IPS-20b (cell line): ENCODE measurements around the gene CCDC186.
A peak's percentile ranks its signal among the peaks of the same experiment; 100 is the strongest.

Experiments
- H3K27ac ChIP-seq: one replicate; pipeline ENCODE4 v1.5.1; 2013; ENCODE audit warnings: low read length
- H3K27me3 ChIP-seq: 2 replicates; pipeline ENCODE4 v1.6.1; 2013; ENCODE audit warnings: mild to moderate bottlenecking, low read length, inconsistent platforms; ENCODE audit not compliant: insufficient read depth
- H3K36me3 ChIP-seq: 2 replicates; pipeline ENCODE4 v1.6.1; 2013; ENCODE audit warnings: low read depth, mild to moderate bottlenecking, inconsistent platforms, low read length, moderate library complexity; ENCODE audit not compliant: insufficient read depth
- H3K4me1 ChIP-seq: 2 replicates; pipeline ENCODE4 v1.6.1; 2013; ENCODE audit warnings: mild to moderate bottlenecking, control low read depth, inconsistent platforms, low read length, moderate library complexity; ENCODE audit not compliant: insufficient read depth
- H3K4me3 ChIP-seq: 2 replicates; pipeline ENCODE4 v1.5.1; 2013; ENCODE audit warnings: mild to moderate bottlenecking, low read length, inconsistent platforms
- H3K9ac ChIP-seq: 2 replicates; pipeline ENCODE4 v1.6.1; 2013; ENCODE audit warnings: low read depth, mild to moderate bottlenecking, inconsistent platforms, low read length, moderate library complexity
- H3K9me3 ChIP-seq: 2 replicates; pipeline ENCODE4 v1.6.1; 2013; ENCODE audit warnings: mild to moderate bottlenecking, low read depth, low read length, inconsistent platforms; ENCODE audit not compliant: insufficient read depth

Gene CCDC186

GRCh38 chr10:114189700-114190099 lies 15.7 kb upstream of the CCDC186 start:
- no peaks in the 10 kb centered on the region for H3K27me3 ChIP-seq

DNA sequence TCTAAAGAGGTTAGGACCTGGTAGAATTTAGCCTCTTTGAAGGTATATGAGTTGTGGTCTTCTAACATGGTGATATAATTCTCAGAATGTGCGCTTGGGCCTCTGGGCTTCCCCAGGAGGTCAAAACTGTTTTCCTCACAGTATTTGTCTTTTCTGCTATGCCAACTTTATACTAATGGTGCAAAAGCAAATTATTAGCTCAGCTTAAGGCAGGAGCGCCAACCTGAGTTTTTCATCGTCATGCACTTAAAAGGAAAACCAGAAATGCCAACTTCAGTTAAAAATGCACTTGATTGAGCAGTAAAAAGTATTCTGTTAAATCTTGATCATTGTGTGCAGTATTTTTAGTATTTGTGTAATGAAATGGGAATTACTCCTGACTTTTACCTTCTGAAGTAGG lies 14.9 kb upstream of the CCDC186 start:
- Histone ChIP-seq H3K27ac (no peak overlapping the region), H3K27me3 (no peaks in the 10 kb centered on the region), H3K4me1 (no peaks in the 10 kb centered on the region), H3K4me3 (no peak overlapping the region), H3K9me3 (no peaks in the 10 kb centered on the region), H3K36me3 (no peaks in the 10 kb centered on the region), H3K9ac (no peak overlapping the region)

More at GRCh38 chr10:114189700-114190099, 15.7 kb upstream of the CCDC186 start:
- H3K4me1 ChIP-seq: no peaks in the 10 kb centered on the region
- H3K9ac ChIP-seq: no peak overlapping the region
- H3K9me3 ChIP-seq: no peaks in the 10 kb centered on the region
- H3K27ac ChIP-seq: no peak overlapping the region
- H3K36me3 ChIP-seq: no peaks in the 10 kb centered on the region
- no peak overlapping the region for H3K4me3 ChIP-seq

DNA sequence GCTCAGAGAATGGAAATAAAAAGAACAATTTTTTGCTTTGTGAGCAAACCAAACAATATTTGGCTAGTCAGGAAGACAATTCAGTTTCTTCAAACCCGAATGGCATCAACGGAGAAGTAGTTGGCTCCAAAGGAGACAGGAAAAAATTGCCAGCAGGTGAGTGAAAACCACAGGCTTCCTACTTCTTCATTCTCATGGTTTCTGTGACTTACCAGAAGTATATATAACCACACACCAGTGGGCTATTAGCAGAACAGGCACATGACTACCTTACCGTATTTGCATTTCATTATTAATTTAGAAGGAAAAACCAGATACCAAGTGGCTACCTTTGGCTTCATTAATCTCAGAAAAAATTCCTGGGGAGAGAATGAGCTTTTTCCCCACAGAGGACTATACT lies 14.0 kb upstream of the CCDC186 start:
- Histone ChIP-seq H3K9ac (no peak overlapping the region), H3K36me3 (no peaks in the 10 kb centered on the region), H3K4me3 (no peak overlapping the region), H3K27ac (no peak overlapping the region), H3K9me3 (no peaks in the 10 kb centered on the region), H3K4me1 (no peaks in the 10 kb centered on the region), H3K27me3 (no peaks in the 10 kb centered on the region)

DNA sequence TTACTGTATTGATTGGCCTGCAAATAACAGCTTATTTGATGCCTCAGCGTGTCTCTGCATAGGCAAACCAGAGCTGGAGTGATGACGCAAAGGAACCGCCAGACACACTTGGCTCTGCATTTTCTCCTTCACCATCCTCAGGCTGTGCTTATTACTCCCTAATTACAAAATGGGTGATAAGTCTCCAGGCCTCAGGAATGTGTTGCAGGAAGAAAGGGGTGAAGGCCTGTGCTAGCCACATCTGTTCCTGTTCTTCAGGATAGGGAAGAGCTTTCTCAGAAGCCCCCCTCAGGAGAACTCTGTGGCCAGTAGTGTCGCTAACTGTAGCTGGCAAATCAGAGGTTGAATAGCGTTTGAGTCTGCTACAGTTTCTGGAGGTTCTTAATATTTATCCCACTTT lies 10.3 kb upstream of the CCDC186 start:
- Histone ChIP-seq H3K9ac (no peak overlapping the region), H3K4me3 (no peak overlapping the region), H3K36me3 (no peaks in the 10 kb centered on the region), H3K27ac (no peak overlapping the region), H3K9me3 (no peaks in the 10 kb centered on the region), H3K27me3 (no peaks in the 10 kb centered on the region), H3K4me1 (no peaks in the 10 kb centered on the region)

- Histone ChIP-seq H3K36me3 (no peaks in the 10 kb centered on the region), H3K9ac (no peak overlapping the region), H3K4me3 (no peak overlapping the region), H3K4me1 (no peaks in the 10 kb centered on the region), H3K9me3 (no peaks in the 10 kb centered on the region), H3K27me3 (no peaks in the 10 kb centered on the region), H3K27ac (no peak overlapping the region)
Observed at GRCh38 chr10:114183563-114183962, 9.6 kb upstream of the CCDC186 start.

- H3K9me3 ChIP-seq: no peaks in the 10 kb centered on the region
- H3K4me1 ChIP-seq: no peaks in the 10 kb centered on the region
- no peaks in the 10 kb centered on the region for H3K27me3 ChIP-seq
- H3K9ac ChIP-seq: no peak overlapping the region
- H3K27ac ChIP-seq: no peak overlapping the region
- H3K4me3 ChIP-seq: no peak overlapping the region
- no peaks in the 10 kb centered on the region for H3K36me3 ChIP-seq
Observed at GRCh38 chr10:114181971-114182370, 8.0 kb upstream of the CCDC186 start.

- Histone ChIP-seq H3K9ac (no peak overlapping the region), H3K9me3 (no peaks in the 10 kb centered on the region), H3K4me1 (no peaks in the 10 kb centered on the region), H3K27ac (no peak overlapping the region), H3K4me3 (no peak overlapping the region), H3K36me3 (no peaks in the 10 kb centered on the region), H3K27me3 (peaks cover under 1% of the 10 kb centered on the region; the same call in 1 of the 2 replicates)
Observed at GRCh38 chr10:114180937-114181336, 6.9 kb upstream of the CCDC186 start.

DNA sequence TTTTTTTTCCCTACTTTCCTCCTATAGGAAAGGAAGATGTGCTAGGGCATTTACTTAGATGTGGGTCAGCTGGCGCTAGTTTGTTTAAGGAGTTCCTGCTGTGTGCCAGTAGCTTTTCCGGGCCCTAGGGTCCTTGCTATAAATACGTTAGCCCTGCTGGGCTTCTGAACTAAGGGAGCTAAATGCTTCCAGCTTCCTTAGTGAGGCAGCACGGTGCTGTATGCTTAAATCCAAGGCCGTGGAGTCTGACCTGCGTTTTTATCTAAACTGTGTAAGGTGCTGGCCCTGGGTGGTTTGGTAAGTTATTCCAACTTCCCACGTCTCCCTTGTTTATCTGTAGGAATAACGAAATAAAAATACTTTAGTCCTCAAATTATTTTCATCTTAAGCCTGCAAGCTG lies 5.7 kb upstream of the CCDC186 start:
- Histone ChIP-seq H3K9me3 (no peaks in the 10 kb centered on the region), H3K9ac (no peak overlapping the region), H3K4me3 (no peak overlapping the region), H3K4me1 (no peaks in the 10 kb centered on the region), H3K27ac (no peak overlapping the region), H3K27me3 (peaks cover 8% of the 10 kb centered on the region; the same call in 1 of the 2 replicates), H3K36me3 (no peaks in the 10 kb centered on the region)

- Histone ChIP-seq H3K4me3 (no peak within 1 kb of the TSS), H3K4me1 (no peaks in the 10 kb centered on the region), H3K9ac (no peak within 1 kb of the TSS), H3K36me3 (no peaks in the 10 kb centered on the region), H3K27me3 (peaks cover 8% of the 10 kb centered on the region; the same call in 1 of the 2 replicates), H3K9me3 (no peaks in the 10 kb centered on the region), H3K27ac (no peak within 1 kb of the TSS)
Observed at GRCh38 chr10:114179148-114179547, 5.1 kb upstream of the CCDC186 start, which contains the start of gene TDRD1. TDRD1 (plus strand) TSS chr10:114179353; CDS start chr10:114187832, 8,479 bp downstream.

- no peak overlapping the region for H3K27ac ChIP-seq
- H3K9me3 ChIP-seq: no peaks in the 10 kb centered on the region
- no peaks in the 10 kb centered on the region for H3K4me1 ChIP-seq
- peaks cover 8% of the 10 kb centered on the region; the same call in 1 of the 2 replicates for H3K27me3 ChIP-seq
- no peaks in the 10 kb centered on the region; the same call in 1 of the 2 replicates for H3K36me3 ChIP-seq
- no peak overlapping the region for H3K9ac ChIP-seq
- H3K4me3 ChIP-seq: no peak overlapping the region
Observed at GRCh38 chr10:114176511-114176910, 2.5 kb upstream of the CCDC186 start.

- H3K9me3 ChIP-seq: no peaks in the 10 kb centered on the region
- no peaks in the 10 kb centered on the region for H3K4me1 ChIP-seq
- peaks cover 5% of the 10 kb centered on the region; the same call in 1 of the 2 replicates for H3K36me3 ChIP-seq
- peaks cover 8% of the 10 kb centered on the region; the same call in 1 of the 2 replicates for H3K27me3 ChIP-seq
- no peak overlapping the region for H3K27ac ChIP-seq
- H3K9ac ChIP-seq: no peak overlapping the region
- H3K4me3 ChIP-seq: no peak overlapping the region
Observed at GRCh38 chr10:114175667-114176066, 1.7 kb upstream of the CCDC186 start.

DNA sequence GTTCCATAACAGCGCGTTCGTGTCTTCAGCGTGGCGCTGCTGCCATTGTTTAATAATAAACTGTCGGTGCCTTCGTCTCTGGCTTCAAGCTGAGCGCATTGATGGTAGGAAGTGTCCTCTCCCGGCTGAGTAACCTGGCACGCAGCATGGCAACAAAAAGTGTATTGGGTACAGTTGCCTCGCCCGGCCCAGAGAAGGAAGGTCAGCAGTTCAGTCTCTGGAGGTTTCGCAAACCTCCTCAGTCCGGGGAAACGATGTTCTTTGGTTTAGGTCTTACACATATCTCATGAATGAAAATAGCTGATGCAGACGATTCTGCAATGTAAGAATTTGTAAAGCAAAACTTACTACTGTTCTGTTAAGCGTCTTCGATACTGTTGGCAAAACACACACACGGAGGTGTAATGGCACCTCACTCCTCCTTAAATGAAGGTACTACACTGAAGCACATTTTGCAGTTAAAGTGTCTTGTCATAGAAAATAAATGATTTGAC lies 739 bp upstream of the CCDC186 start:
- no peaks in the 10 kb centered on the region; the same call in 1 of the 2 replicates for H3K9me3 ChIP-seq
- H3K4me3 ChIP-seq: peak overlapping the region; percentile 83
- peaks cover 8% of the 10 kb centered on the region; the same call in 1 of the 2 replicates for H3K27me3 ChIP-seq
- no peak overlapping the region for H3K27ac ChIP-seq
- peaks cover 9% of the 10 kb centered on the region; the same call in 1 of the 2 replicates for H3K36me3 ChIP-seq
- no peaks in the 10 kb centered on the region for H3K4me1 ChIP-seq
- H3K9ac ChIP-seq: peak overlapping the region; percentile 66; the same call in 1 of the 2 replicates
